Vein endothelial cell (primary cell): ENCODE results near the gene USP17L19. TPM values are rescaled to one million over a fixed set of nuclear protein-coding genes. Genes with fewer than 3 reads are reported as not detected.

ENCODE experiments used
- total RNA-seq: library from RNA; depleted of rRNA; stranded (reverse); fragments of >200 nt; gene quantifications from 2 replicates; pipeline ENCODE4 v1.2.3, GENCODE V29; 2012

The USP17L19 gene, protein sequence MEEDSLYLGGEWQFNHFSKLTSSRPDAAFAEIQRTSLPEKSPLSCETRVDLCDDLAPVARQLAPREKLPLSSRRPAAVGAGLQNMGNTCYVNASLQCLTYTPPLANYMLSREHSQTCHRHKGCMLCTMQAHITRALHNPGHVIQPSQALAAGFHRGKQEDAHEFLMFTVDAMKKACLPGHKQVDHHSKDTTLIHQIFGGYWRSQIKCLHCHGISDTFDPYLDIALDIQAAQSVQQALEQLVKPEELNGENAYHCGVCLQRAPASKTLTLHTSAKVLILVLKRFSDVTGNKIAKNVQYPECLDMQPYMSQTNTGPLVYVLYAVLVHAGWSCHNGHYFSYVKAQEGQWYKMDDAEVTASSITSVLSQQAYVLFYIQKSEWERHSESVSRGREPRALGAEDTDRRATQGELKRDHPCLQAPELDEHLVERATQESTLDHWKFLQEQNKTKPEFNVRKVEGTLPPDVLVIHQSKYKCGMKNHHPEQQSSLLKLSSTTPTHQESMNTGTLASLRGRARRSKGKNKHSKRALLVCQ
- not detected in 2 replicates for total RNA-seq

DNA sequence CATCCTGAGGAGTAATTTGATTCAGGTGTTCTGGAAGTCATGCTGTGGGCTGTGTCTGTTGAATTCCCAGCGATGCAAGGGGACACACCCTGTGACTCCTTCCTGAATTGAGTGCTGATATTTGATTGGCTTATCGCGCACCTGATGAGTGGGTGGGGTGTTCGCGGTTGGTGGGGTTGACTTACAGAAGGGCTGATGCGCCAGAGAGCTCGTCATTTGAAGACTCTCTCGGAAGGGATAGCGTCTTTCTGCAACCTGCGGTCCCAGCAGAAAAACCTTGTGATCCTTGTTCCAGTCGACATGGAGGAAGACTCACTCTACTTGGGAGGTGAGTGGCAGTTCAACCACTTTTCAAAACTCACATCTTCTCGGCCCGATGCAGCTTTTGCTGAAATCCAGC, at the start of gene USP17L19:
Gene USP17L19 (plus strand): TSS at position 301 of the 400 bp plus-strand sequence. CDS start 0 bp downstream, at position 301.

GRCh38 chr4:9210357-9210756, 42.8 kb upstream of the USP17L19 start, which contains the start of gene USP17L10:
USP17L10 (plus strand) TSS chr4:9210657; CDS start chr4:9210657, 0 bp downstream.

GRCh38 chr4:9215105-9215504, 38.1 kb upstream of the USP17L19 start, which contains the start of gene USP17L11:
USP17L11 (plus strand) TSS chr4:9215405; CDS start chr4:9215405, 0 bp downstream.

DNA sequence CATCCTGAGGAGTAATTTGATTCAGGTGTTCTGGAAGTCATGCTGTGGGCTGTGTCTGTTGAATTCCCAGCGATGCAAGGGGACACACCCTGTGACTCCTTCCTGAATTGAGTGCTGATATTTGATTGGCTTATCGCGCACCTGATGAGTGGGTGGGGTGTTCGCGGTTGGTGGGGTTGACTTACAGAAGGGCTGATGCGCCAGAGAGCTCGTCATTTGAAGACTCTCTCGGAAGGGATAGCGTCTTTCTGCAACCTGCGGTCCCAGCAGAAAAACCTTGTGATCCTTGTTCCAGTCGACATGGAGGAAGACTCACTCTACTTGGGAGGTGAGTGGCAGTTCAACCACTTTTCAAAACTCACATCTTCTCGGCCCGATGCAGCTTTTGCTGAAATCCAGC, 33.3 kb upstream of the USP17L19 start, which contains the start of gene USP17L12:
Gene USP17L12 (plus strand): TSS at position 301 of the 400 bp plus-strand sequence. CDS start 0 bp downstream, at position 301.

GRCh38 chr4:9224596-9224995, 28.6 kb upstream of the USP17L19 start, which contains the start of gene USP17L13:
USP17L13 (plus strand) TSS chr4:9224896; CDS start chr4:9224896, 0 bp downstream.

GRCh38 chr4:9234085-9234484, 19.1 kb upstream of the USP17L19 start, which contains the start of gene USP17L15:
USP17L15 (plus strand) TSS chr4:9234385; CDS start chr4:9234385, 0 bp downstream.

GRCh38 chr4:9243579-9243978, 9.6 kb upstream of the USP17L19 start, which contains the start of gene USP17L17:
USP17L17 (plus strand) TSS chr4:9243879; CDS start chr4:9243879, 0 bp downstream.

DNA sequence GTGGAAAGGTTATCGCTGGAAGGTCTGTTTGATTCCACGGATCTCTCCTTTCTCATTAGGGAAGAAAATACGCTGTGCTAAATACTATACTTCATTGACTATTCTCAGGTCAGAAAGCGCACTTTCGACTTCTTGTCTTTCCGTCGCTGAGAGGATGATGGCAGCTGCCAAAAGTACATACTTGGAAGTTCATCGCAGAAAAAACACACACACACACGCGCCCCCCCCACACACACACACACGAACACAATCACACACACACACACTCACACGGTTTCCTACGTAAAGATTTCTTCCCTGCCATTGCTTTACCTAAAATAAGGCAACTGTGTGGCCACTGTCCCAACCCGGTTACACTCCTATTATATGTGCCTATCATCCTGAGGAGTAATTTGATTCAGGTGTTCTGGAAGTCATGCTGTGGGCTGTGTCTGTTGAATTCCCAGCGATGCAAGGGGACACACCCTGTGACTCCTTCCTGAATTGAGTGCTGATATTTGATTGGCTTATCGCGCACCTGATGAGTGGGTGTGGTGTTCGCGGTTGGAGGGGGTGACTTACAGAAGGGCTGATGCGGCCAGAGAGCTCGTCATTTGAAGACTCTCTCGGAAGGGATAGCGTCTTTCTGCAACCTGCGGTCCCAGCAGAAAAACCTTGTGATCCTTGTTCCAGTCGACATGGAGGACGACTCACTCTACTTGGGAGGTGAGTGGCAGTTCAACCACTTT, 5.1 kb upstream of the USP17L19 start, which contains the start of gene USP17L18:
Gene USP17L18 (plus strand): TSS at position 678 of the 728 bp plus-strand sequence. CDS start 0 bp downstream, at position 678.

GRCh38 chr4:9257824-9258223, 4.6 kb downstream of the USP17L19 start, which contains the start of gene USP17L20:
USP17L20 (plus strand) TSS chr4:9258124; CDS start chr4:9258124, 0 bp downstream.

GRCh38 chr4:9262572-9262971, 9.4 kb downstream of the USP17L19 start, which contains the start of gene USP17L21:
USP17L21 (plus strand) TSS chr4:9262872; CDS start chr4:9262872, 0 bp downstream.

DNA sequence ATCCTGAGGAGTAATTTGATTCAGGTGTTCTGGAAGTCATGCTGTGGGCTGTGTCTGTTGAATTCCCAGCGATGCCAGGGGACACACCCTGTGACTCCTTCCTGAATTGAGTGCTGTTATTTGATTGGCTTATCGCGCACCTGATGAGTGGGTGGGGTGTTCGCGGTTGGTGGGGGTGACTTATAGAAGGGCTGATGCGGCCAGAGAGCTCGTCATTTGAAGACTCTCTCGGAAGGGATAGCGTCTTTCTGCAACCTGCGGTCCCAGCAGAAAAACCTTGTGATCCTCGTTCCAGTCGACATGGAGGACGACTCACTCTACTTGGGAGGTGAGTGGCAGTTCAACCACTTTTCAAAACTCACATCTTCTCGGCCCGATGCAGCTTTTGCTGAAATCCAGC, 14.1 kb downstream of the USP17L19 start, which contains the start of gene USP17L22:
Gene USP17L22 (plus strand): TSS at position 301 of the 400 bp plus-strand sequence. CDS start 0 bp downstream, at position 301.

Other genes with a start within 250 kb of the USP17L19 start
- gene FAM90A26, start 83.0 kb upstream of the USP17L19 start, total RNA-seq, result not detected in 2 replicates
- not detected in 2 replicates for gene USP17L10, start 42.7 kb upstream of the USP17L19 start, total RNA-seq
- not detected in 2 replicates for gene USP17L11, start 38.0 kb upstream of the USP17L19 start, total RNA-seq
- not detected in 2 replicates for gene USP17L12, start 33.2 kb upstream of the USP17L19 start, total RNA-seq
- gene USP17L13, start 28.5 kb upstream of the USP17L19 start, total RNA-seq, result not detected in 2 replicates
- gene USP17L15, start 19.0 kb upstream of the USP17L19 start, total RNA-seq, result not detected in 2 replicates
- gene USP17L17, start 9.5 kb upstream of the USP17L19 start, total RNA-seq, result not detected in 2 replicates
- not detected in 2 replicates for gene USP17L18, start 4.7 kb upstream of the USP17L19 start, total RNA-seq
- gene USP17L20, start 4.7 kb downstream of the USP17L19 start, total RNA-seq, result not detected in 2 replicates
- gene USP17L21, start 9.5 kb downstream of the USP17L19 start, total RNA-seq, result not detected in 2 replicates
- not detected in 2 replicates for gene USP17L22, start 14.2 kb downstream of the USP17L19 start, total RNA-seq
- not detected in 2 replicates for gene USP17L24, start 71.8 kb downstream of the USP17L19 start, total RNA-seq
- not detected in 2 replicates for gene USP17L25, start 76.5 kb downstream of the USP17L19 start, total RNA-seq
- not detected in 2 replicates for gene USP17L26, start 81.3 kb downstream of the USP17L19 start, total RNA-seq
- not detected in 2 replicates for gene USP17L5, start 86.0 kb downstream of the USP17L19 start, total RNA-seq
- not detected in 2 replicates for gene USP17L27, start 90.8 kb downstream of the USP17L19 start, total RNA-seq
- gene USP17L28, start 95.5 kb downstream of the USP17L19 start, total RNA-seq, result not detected in 2 replicates
- not detected in 2 replicates for gene USP17L29, start 100.3 kb downstream of the USP17L19 start, total RNA-seq
- gene USP17L30, start 109.8 kb downstream of the USP17L19 start, total RNA-seq, result not detected in 2 replicates
- gene DEFB131A, start 191.0 kb downstream of the USP17L19 start, total RNA-seq, result not detected in 2 replicates